GM19455 (cell line): Measurements from ENCODE around the gene RGS9.
A peak's percentile ranks its signal among the peaks of the same experiment; 100 is the strongest.
"Not testable (repeated sequence)": the region's sequence is repeated elsewhere in the genome, so short reads cannot be mapped to it uniquely, and the experiment has no call there.

ENCODE experiments used
- ATAC-seq: cut with Tn5 transposase; IDR thresholded peaks from one replicate; pipeline ENCODE4 v1.9.1; 2021; ENCODE audit not compliant: unreplicated experiment

Gene RGS9

DNA sequence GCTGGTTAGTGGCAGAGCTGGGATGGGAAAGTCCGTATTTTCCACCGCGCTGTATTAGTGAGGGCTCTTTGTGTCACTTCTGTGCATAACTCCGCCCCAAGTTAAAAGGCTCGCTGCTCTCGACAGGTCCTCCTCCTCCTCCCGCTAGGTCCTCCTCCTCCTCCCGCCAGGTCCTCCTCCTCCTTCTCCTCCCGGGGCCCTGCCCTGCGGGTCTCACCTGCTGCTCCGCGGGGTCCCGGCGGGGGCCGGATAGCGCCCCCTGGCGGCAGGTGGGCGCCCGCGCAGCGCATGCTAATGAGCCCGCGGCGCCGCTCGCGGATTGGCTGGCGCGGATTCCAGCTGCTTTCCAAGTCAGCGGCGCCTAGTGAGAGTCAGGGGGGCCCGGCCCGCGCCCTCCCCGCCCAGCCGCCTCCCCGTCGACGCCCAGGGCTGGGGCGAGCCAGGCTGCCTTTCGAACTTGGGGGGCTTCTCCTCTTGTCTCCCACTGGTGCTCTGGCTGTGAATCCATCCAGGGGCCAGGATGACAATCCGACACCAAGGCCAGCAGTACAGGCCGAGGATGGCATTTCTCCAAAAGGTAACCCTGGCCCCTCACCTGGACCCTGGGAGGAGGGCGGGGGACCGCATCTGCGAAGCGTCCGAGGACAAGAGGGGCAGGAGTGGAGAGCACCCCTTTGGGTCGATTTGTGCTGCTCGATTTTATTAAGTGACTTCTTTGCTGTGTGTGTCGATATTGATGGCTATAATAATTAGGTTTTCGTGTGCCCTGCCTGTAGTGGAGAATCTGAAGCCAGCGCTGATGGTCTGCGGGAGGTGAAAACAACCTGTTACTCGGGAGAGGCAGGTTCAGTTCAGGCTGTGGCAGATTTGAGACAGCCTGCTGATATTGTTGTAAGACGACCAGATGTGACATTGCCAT, at the start of gene RGS9:
Gene RGS9 (plus strand): TSS at position 350 of the 919 bp plus-strand sequence. CDS start 171 bp downstream, at position 521.
- peak; percentile 94 for ATAC-seq

DNA sequence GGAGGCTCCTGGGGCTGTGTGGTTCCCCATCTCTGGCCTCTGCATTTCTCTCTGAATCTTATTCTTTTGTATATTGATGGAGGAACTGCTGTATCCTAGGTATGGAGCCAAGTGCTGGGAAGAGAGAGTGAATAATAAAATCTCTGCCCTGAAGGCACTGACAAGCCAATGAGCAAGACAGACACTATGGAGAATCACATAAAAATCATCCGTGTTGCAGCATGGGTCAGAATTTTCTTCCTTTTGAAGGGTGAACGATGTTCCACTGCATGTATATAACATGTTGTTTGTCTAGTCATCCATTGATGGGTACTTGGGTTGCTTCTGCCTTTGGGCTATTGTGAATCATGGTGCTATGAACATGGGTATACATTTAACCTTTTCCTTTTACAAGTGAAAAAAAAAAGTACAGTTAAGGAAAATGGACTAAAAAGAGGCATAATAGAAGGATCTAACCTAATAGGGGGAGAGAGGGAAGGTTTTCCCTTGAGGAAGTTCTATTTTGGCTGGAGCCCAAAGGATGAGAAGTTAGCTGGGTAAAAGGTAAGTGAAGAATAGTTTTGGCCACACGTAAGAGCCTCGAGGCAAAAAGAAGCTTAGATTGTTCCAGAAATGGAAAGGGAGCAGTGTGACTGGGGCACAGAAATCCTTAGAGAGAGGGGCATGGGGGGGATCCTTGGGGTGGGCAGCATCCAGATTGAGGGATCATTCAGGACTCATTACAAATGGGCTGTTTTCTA, 48.4 kb upstream of the RGS9 start:
- no peak for ATAC-seq

DNA sequence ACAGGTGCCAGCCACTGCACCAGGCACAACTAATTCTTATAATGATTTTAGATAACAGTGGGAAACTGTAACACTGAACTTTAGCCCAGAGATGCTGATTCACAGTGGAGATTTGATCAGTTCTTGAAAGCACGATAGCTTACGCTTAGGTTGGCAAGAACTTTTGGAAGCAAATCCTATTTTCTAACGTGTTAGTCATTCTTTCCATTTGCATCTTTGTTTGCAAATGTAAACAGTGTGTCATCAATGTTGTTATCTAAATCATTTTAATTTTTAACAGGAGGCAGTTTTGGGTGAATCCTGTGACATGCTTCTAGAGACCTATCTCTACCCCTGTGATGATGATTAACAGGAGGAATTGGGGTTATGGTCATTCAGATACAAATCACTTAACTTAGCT, 44.9 kb upstream of the RGS9 start:
- no peak for ATAC-seq

DNA sequence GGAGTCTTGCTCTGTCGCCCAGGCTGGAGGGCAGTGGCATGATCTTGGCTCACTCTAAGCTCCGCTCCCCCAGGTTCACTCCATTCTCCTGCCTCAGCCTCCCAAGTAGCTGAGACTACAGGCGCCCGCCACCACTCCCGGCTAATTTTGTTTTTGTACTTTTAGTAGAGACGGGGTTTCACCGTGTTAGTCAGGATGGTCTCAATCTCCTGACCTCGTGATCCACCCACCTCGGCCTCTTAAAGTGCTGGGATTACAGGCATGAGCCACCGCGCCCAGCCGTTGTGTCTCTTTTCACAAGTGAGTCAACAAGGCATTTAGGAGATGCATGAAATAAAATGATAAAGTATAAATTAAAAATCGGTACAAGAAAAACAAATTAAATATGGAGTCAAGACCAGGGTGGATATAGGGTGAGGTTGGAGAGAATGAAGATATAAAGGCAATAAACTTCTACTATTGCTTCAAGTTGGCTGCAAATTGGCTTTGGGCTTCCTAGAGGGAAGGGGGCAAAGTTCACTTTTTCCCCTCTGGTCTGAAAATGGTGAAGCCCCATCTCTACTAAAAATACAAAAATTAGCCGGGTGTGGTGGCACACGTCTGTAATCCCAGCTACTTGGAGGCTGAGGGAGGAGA, 44.3 kb upstream of the RGS9 start:
- not testable (repeated sequence) for ATAC-seq

DNA sequence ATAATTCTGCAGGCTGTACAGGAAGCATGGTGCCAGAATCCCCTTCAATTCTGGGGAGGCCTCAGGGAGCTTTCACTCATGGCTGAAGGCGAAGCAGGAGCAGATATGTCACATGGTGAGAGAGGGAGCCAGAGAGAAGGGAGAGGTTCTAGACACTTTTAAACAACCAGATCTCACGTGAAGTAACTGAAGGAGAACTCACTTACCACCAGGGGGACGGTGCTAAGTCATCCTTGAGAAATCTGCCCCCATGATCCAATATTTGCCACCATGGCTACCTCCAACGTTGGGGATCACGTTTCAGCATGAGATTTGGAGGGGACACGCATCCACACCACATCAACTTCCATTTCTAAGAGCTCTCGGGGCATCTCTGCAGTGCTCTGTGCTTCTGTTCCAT, 43.2 kb upstream of the RGS9 start:
- no peak for ATAC-seq

DNA sequence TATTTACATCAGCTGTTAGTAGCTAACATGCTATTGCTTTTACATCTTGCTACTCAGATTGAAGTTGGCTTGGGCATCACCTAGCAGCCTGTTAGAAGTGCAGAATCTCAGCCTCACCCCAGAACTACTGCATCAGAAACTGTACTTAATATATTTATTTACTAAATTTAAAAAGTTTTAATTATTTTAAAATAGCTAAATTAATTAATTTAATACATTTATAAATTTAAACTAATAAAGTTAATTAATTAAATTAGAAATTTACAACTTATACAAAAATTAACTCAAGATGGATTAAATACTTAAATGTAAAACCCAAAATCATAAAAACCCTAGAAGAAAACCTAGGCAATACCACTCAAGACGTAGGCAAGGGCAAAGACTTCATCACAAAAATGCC, 41.7 kb upstream of the RGS9 start:
- ATAC-seq = no peak

DNA sequence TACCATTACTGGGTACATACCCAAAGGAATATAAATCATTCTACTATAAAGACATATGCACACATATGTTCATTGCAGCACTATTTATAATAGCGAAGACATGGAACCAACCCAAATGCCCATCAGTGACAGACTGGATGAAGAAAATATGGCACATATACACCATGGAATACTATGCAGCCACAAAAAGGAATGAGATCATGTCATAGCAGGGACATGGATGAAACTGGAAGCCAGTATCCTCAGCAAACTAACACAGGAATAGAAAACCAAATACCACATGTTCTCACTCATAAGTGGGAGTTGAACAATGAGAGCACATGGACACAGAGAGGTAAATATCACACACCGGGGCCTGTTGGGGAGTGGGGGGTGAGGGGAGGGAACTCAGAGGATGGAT, 40.8 kb upstream of the RGS9 start:
- not testable (repeated sequence) for ATAC-seq

DNA sequence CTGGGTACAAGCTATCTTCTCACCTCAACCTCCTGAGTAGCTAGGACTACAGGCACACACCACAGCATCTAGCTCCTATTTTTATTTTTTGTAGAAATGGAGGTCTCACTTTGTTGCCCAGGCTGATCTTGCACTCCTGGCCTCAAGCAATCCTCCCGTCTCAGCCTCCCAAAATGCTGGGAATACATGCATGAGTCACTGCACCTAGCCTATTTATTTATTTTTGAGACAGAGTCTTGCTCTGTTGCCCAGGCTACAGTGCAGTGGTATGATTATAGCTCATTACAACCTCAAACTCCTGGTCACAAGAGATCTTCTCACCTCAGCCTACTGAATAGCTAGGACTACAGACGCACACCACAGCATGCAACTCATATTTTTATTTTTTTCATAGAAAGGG, 40.1 kb upstream of the RGS9 start:
- ATAC-seq = no peak

DNA sequence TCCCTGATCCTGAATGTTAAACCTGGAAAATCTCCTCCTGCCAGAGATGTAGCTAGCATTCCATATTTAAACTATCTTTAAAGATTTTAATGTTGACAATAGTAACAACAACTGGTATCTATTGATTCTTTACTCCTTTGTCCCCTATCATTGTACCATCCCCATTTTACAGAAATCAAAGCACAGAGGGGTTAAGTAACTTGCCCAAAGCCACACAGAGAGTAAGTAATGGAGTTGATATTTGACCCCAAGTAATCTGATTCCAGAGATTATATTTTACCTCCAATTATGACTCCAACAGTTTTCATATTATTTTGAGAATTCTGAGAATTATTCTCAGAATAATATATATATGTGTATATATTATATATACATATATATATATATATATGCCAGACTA, 37.7 kb upstream of the RGS9 start:
- ATAC-seq = no peak

DNA sequence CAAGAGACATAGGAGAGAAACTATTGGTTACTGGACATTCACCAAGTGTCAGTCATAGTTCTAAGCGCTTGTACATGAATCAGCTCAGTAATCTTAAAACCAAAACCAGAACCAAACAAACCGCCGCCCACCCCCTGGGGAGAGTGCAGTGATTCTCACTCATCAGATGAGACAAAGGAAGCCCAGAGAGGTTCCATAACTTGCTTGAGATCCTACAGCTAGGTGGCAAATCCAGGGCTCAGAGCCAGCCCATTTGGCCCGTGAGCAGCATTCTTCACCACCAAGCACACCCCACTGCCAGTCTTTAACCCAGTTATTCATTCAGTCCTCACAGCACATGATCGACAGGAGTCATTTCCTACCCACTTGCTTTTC, 37.2 kb upstream of the RGS9 start:
- ATAC-seq = peak; percentile 72

DNA sequence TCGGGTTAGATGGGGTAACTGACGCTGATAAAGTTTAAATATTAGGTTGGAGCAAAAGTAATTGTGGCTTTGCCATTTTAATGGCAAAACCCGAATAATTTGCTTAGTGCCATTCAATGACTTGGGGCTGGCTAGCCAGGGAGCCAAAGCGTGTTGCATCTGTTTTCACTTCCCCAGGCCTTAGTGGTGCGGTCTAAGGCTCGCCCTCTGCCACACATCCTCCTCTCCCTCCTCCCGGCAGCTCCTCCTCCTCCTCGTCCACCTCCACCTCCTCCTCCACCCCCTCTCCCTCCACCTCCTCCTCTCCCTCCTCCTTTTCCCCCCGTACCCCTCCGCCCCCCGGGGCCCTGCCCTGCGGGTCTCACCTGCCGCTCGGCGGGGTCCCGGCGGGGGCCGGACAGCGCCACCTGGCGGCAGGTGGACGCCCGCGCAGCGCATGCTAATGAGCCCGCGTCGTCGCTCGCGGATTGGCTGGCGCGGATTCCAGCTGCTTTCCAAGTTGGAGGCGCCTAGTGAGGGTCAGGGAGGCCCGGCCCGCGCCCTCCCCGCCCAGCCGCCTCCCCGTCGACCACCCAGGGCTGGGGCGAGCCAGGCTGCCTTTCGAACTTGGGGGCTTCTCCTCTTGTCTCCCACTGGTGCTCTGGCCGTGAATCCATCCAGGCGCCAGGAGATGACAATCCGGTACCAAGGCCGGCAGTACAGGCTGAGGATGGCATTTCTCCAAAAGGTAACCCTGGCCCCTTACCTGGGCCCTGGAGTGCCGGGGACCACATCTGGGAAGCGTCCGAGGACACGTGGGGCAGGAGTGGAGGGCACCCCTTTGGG, 36.6 kb upstream of the RGS9 start:
- ATAC-seq = peak; percentile 77

DNA sequence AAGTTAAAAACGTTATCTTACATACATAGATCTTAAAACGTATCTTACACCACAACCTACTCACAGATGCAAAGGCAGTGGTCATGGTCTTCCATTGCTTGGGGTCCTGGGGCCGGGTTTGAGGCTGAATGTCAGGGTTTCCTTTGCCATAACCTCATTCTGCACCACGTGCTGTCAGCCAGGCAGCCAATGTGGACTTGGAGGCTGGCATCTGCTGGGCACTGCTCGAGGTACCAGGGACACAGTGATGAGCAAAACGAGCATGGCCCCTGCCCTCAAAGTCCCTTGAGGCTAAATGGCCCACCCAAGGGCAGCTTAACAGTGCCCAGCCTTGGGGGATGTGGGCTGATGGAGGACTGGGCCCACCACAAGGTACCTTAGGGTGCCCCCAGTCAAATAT, 35.8 kb upstream of the RGS9 start:
- no peak for ATAC-seq

DNA sequence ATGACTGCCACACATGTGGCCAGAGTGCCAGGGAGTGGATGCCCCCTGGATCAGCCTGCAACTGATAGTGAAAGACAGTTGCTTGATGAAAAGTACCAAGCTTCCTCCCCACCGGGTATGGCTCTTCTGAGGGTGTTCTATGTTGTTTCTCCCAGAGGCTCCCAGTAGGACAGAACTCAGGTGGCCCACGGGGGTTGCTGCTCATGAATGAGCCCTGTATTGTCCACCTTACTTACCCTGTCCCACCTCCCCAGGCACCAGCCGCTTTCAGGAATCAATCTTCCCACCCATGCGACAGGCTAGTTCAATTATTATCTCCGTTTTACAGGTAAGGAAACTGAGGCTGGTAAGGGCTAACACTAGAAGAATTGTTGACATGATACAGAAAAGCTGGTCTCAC, 34.9 kb upstream of the RGS9 start:
- no peak for ATAC-seq

DNA sequence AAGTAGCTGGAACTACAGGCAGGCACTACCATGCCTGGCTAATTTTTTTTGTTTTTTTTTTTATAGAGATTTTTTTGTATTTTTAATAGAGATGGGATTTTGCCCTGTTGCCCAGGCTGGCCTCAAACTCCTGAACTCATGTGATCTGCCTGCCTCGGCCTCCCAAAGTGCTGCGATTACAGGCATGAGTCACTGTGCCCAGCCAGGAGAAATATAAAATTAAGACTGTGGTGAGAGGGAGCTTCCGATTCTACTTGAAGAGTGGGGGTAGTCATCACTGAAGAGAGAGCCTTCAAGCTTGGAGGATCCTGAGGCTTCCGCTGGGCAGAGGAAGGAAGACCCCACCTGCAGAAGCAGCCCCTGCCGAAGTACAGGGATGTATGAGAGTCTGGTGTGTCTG, 34.4 kb upstream of the RGS9 start:
- ATAC-seq = no peak

DNA sequence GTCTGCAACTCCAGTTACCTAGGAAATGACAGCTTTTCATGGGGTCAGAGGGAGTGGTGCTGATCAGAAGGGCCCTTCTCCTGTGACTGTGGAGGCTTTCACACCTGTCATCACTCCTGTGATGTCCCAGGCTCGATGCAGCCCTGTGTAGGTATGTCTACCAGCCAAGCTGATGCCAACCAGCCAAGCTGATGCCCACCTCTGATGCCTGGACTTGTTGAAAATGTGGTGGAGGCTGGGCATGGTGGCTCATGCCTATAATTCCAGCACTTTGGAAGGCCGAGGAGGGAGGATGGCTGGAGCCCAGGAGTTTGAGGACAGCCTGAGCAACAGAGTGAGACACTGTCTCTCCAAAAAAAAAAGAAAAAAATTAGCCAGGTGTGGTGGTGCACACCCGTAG, 33.7 kb upstream of the RGS9 start:
- no peak for ATAC-seq

DNA sequence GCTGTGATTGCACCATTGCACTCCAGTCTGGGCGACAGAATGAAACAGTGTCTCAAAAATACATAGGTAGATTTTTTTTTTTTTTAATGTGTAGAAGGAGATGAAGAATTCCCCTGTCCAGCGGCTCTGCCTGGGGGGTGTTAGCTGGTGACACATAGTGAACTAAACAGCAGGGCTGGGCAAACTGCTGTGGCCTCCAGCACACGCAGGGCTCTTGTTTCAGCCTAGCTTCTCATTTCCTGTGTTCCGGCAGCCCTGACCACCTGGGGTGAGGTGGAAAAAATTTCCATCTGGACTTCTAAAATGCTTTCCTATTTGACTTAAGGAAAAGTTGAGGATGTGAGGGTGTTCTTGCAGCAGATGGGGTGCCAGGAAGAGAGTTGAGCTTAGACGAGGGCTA, 33.3 kb upstream of the RGS9 start:
- no peak for ATAC-seq

DNA sequence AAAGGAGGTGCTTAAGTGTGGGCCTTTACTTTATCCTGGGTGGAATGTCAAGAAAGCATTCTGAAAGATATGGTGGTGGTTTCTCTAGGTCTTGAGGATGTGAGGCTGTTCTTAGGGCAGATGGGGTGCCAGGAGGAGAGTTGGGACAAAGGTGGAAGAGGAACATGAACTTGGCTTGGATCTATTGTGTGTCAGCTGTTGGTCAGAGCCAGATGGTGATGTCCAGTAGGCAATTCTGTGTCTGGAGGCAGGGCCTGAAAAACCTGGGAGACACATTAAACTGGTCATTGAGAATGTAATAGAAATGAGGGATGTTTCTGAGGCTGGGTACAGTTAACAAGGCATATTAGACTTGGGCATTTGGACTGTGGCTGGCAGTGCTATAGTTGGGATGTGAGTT, 32.6 kb upstream of the RGS9 start:
- no peak for ATAC-seq

DNA sequence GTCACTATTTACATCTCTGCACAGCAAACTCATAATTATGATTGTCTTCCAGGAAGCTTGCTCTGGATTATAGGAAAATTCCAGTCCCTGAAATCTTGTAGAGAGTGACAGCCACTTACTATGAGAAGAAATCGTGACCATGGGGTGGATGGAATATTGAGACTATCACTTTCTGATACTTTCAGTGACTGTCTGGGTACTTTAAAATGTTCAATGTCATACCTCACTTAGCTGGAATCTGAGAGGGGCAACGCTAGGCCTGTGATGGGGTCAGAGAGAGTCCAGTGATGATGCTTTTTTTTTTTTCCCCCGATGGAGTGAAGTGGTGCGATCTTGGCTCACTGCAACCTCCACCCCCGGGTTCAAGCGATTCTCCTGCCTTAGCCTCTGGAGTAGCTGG, 32.2 kb upstream of the RGS9 start:
- no peak for ATAC-seq

DNA sequence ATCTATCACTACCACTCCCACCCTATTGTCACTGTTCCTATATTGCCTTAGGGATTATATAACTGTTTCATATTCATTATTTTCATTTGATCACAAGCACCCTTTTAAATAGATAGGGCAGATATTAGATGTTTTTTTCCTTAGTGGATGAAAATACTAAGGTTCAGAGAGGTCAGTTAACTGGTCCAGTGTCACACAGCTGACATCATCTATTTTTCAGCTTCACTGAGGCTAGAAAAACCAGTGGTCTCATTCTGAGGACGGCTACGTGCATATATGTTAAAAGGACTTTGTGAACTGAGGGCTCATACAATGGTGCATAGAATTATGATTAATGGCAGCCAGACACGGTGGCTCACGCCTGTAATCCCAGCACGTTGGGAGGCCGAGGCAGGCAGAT, 29.0 kb upstream of the RGS9 start:
- ATAC-seq = no peak

DNA sequence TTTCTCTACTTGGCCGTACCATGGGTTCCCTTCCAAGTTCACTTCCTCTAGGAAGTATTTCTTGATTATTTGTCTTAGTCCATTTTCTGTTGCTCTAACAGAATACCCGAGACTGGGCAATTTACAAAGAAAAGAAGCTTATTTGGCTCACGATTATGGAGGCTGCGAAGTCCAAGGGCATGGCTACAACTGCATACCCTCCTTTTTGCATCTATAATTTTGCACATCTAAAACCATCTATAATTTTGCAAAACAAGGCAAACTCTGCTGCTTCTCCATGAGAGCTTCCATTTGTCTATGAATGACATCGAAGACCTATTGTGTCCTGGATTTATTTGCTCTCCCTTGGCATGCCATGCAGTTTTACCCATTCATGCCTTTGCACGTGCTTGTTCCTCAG, 27.6 kb upstream of the RGS9 start:
- ATAC-seq = no peak
